K562 (cell line): ENCODE data around the gene SPAG17.

Experiments used
- EP300 ChIP-seq: IDR thresholded peaks from 2 replicates; pipeline ENCODE4 v1.6.1; 2012; ENCODE audit warnings: low read length, improper control_type of control experiment
- KDM4B ChIP-seq, 2 experiments: fragments of 450-650 bp in 1 of 2; sonication (generic) in 1 of 2; IDR thresholded peaks; 2 replicates each; pipeline ENCODE4 v1.6.1; 2016 to 2017; ENCODE audit warnings: borderline replicate concordance in 2 of 2, antibody characterized with exemption in 1 of 2, low read depth in 1 of 2, mild to moderate bottlenecking in 1 of 2
- POLR2AphosphoS5 ChIP-seq: IDR thresholded peaks from 2 replicates; pipeline ENCODE4 v1.6.1; 2011; ENCODE audit warnings: mild to moderate bottlenecking, low read depth, low read length, moderate library complexity; ENCODE audit not compliant: control insufficient read depth, insufficient read depth
- SAP30 ChIP-seq: fragments of 200-600 bp; sonication (generic); IDR thresholded peaks from 2 replicates; pipeline ENCODE4 v1.6.1; 2012; ENCODE audit warnings: borderline replicate concordance, low read depth, mild to moderate bottlenecking, moderate library complexity, low read length, control low read depth, inconsistent platforms; ENCODE audit not compliant: insufficient read depth, poor library complexity, severe bottlenecking
- TARDBP ChIP-seq: fragments of 450-650 bp; IDR thresholded peaks from 2 replicates; pipeline ENCODE4 v1.6.1; 2016
- TFAM ChIP-seq: fragments of 250-450 bp; sonication (Bioruptor Pico); conservative IDR thresholded peaks from 2 replicates; pipeline ENCODE4 v1.5.0; 2021; ENCODE audit warnings: mild to moderate bottlenecking, moderate library complexity
- ZNF408 ChIP-seq: fragments of 250-450 bp; sonication (Bioruptor Pico); IDR thresholded peaks from 2 replicates; pipeline ENCODE4 v1.4.0; 2020; ENCODE audit warnings: low read depth, mild to moderate bottlenecking, moderate library complexity
- ZNF445 ChIP-seq: fragments of 250-450 bp; sonication (Bioruptor Pico); IDR thresholded peaks from 2 replicates; pipeline ENCODE4 v1.4.0; 2020; ENCODE audit warnings: low read depth, mild to moderate bottlenecking, moderate library complexity
- TF ChIP-seq, protein P1 (sequence below): IDR thresholded peaks from 2 replicates; pipeline ENCODE4 v1.6.1; 2014; ENCODE audit warnings: antibody characterized with exemption
- TF ChIP-seq, protein P2 (sequence below), 3 experiments: IDR thresholded peaks in 2 of 3; conservative IDR thresholded peaks in 1 of 3; 2 replicates each; pipeline ENCODE4 v1.5.1; 2011 to 2012; ENCODE audit warnings: low read length in 3 of 3, mild to moderate bottlenecking in 3 of 3, control low read depth in 2 of 3, improper control_type of control experiment in 1 of 3, inconsistent platforms in 1 of 3, low read depth in 1 of 3, mixed read lengths in 1 of 3, moderate library complexity in 1 of 3; ENCODE audit not compliant: insufficient read depth in 2 of 3
- TF ChIP-seq, protein P3 (sequence below): IDR thresholded peaks from 2 replicates; pipeline ENCODE4 v1.6.1; 2012; ENCODE audit warnings: low read depth, low read length, improper control_type of control experiment, borderline replicate concordance
- TF ChIP-seq, protein P4 (sequence below): fragments of 250-450 bp; sonication (Bioruptor Pico); IDR thresholded peaks from 2 replicates; pipeline ENCODE4 v1.4.0; 2020; ENCODE audit warnings: mild to moderate bottlenecking

DNA sequence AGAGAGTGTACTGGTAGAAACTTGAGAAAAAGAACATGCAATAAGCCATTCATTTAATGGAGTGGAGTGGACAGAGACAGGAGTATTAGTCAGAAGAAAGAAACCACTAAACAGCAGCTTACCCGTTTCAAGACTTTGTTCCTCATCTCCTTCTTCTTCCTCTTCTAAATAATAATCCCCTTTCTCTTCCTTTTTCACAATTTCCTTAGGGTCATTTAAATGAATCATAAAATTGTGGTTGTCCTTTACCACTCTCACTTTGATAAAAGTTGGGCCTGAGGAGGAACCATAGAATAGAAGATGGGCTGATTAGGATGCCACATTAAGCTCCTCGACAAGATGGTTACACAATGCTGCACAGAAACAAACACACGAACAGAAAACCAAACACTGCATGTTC, 145.9 kb downstream of the SPAG17 start:
- TF ChIP-seq, protein P1, sequence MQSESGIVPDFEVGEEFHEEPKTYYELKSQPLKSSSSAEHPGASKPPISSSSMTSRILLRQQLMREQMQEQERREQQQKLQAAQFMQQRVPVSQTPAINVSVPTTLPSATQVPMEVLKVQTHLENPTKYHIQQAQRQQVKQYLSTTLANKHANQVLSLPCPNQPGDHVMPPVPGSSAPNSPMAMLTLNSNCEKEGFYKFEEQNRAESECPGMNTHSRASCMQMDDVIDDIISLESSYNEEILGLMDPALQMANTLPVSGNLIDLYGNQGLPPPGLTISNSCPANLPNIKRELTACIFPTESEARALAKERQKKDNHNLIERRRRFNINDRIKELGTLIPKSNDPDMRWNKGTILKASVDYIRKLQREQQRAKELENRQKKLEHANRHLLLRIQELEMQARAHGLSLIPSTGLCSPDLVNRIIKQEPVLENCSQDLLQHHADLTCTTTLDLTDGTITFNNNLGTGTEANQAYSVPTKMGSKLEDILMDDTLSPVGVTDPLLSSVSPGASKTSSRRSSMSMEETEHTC, result no peak
- TF ChIP-seq, protein P2, sequence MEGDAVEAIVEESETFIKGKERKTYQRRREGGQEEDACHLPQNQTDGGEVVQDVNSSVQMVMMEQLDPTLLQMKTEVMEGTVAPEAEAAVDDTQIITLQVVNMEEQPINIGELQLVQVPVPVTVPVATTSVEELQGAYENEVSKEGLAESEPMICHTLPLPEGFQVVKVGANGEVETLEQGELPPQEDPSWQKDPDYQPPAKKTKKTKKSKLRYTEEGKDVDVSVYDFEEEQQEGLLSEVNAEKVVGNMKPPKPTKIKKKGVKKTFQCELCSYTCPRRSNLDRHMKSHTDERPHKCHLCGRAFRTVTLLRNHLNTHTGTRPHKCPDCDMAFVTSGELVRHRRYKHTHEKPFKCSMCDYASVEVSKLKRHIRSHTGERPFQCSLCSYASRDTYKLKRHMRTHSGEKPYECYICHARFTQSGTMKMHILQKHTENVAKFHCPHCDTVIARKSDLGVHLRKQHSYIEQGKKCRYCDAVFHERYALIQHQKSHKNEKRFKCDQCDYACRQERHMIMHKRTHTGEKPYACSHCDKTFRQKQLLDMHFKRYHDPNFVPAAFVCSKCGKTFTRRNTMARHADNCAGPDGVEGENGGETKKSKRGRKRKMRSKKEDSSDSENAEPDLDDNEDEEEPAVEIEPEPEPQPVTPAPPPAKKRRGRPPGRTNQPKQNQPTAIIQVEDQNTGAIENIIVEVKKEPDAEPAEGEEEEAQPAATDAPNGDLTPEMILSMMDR (IDR thresholded peaks at IDR 0.05 in 2 of 3, conservative IDR thresholded peaks at IDR 0.05 in 1 of 3; ENCODE audit: insufficient read depth in 2 of 3, low read depth in 1 of 3, low read length in 3 of 3), result no peak
- TF ChIP-seq KDM4B (IDR thresholded peaks at IDR 0.05; ENCODE audit: borderline replicate concordance in 2 of 2, low read depth in 1 of 2), result no peak
- TF ChIP-seq EP300, result no peak
- TF ChIP-seq TFAM, result no peak
- TF ChIP-seq, protein P3, sequence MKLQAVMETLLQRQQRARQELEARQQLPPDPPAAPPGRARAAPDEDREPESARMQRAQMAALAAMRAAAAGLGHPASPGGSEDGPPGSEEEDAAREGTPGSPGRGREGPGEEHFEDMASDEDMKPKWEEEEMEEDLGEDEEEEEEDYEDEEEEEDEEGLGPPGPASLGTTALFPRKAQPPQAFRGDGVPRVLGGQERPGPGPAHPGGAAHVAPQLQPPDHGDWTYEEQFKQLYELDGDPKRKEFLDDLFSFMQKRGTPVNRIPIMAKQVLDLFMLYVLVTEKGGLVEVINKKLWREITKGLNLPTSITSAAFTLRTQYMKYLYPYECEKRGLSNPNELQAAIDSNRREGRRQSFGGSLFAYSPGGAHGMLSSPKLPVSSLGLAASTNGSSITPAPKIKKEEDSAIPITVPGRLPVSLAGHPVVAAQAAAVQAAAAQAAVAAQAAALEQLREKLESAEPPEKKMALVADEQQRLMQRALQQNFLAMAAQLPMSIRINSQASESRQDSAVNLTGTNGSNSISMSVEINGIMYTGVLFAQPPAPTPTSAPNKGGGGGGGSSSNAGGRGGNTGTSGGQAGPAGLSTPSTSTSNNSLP, result no peak
- TF ChIP-seq POLR2AphosphoS5, result no peak
- TF ChIP-seq, protein P4, sequence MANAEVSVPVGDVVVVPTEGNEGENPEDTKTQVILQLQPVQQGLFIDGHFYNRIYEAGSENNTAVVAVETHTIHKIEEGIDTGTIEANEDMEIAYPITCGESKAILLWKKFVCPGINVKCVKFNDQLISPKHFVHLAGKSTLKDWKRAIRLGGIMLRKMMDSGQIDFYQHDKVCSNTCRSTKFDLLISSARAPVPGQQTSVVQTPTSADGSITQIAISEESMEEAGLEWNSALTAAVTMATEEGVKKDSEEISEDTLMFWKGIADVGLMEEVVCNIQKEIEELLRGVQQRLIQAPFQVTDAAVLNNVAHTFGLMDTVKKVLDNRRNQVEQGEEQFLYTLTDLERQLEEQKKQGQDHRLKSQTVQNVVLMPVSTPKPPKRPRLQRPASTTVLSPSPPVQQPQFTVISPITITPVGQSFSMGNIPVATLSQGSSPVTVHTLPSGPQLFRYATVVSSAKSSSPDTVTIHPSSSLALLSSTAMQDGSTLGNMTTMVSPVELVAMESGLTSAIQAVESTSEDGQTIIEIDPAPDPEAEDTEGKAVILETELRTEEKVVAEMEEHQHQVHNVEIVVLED, result no peak
- no peak for TF ChIP-seq TARDBP
- TF ChIP-seq SAP30, result no peak
- no peak for TF ChIP-seq ZNF445
- TF ChIP-seq ZNF408 (CRISPR knock-in tag), result no peak
